ENCODE results near the gene TEX36. TPM values are rescaled to one million over a fixed set of nuclear protein-coding genes. Genes with fewer than 3 reads are reported as not detected.

TEX36 gene
- total and polyA plus RNA-seq, 2 of the 13 experiments (the other 11 are each of a cell fraction or from before 2014, with no cell fraction given): not detected

DNA sequence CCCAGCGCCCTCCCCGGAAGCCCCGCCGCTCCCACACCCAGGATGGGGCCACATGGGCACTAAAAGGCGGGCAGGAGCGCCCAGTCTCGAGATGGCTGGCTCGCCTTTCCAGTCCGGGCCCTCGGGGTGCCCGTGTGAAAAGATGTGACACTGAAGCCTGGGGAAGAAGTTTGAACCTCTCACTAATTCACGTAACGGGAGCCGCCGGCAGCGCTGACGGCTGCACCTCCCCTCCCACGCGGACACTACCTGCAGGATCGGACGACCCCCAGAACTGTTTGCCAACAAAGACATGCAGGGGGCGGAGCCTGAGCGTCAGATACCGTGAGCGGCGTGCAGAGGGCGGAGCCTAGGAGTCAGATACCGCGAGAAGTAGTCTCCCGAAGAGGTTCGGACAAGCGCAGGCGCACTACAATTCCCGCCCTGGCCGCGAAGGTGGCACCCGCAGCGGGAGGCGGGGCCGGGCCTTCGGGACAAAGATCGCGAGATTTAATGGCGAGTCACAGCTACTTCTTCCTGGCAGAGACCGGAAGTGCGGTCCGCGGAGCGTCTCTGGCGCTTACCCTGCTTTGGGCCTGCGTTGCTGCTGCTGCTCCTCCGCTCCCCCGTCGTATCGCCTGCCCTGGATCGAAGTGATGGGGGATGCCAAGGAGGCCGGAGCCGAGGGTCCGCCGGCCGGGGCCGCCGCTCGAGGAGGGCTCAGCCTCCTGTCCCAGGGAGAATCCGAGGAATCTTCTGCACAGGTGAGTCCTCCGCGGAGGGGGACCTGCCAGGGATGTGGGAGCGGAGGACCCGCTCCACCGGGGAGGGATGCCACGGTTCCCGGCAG lies 36.4 kb upstream of the TEX36 start, which contains the start of gene EDRF1:
Gene EDRF1 (plus strand): TSS at position 537 of the 829 bp plus-strand sequence. CDS start 99 bp downstream, at position 636.
- FAIRE-seq: peak; percentile 90
- peak within 1 kb of the TSS; percentile 90 for H3K9ac ChIP-seq (ENCODE audit: insufficient read depth, low read depth, low read length)
- TF ChIP-seq FOXA1 (IDR thresholded peaks at IDR 0.05) (no peak), FOXA1 (CRISPR knock-in tag; IDR thresholded peaks at IDR 0.05) (0 out of 2 replicates have a peak, but pooled peaks have one; percentile 6), MTA3 (CRISPR knock-in tag; IDR thresholded peaks at IDR 0.05) (no peak), RFXAP (CRISPR knock-in tag; IDR thresholded peaks at IDR 0.05; ENCODE audit: borderline replicate concordance) (peak; percentile 54; the same call in 1 of the 2 replicates), ZNF598 (CRISPR knock-in tag; IDR thresholded peaks at IDR 0.05; ENCODE audit: borderline replicate concordance) (peak; percentile 85), CREM (IDR thresholded peaks at IDR 0.05) (peak; percentile 64), CREM (CRISPR knock-in tag; IDR thresholded peaks at IDR 0.05) (no peak), FOXO4 (CRISPR knock-in tag; conservative IDR thresholded peaks at IDR 0.05) (no peak), ZNF446 (CRISPR knock-in tag; IDR thresholded peaks at IDR 0.05) (peak; percentile 92; the same call in 1 of the 2 replicates), ZNF678 (CRISPR knock-in tag; IDR thresholded peaks at IDR 0.05) (peak; percentile 66; the same call in 1 of the 2 replicates), FOXC1 (CRISPR knock-in tag; IDR thresholded peaks at IDR 0.05; ENCODE audit: borderline replicate concordance) (peak; percentile 41), AKAP8 (CRISPR knock-in tag; IDR thresholded peaks at IDR 0.05) (no peak), POLR2A (IDR thresholded peaks at IDR 0.05; ENCODE audit: insufficient read depth in 1 of 2, low read depth in 2 of 2, low read length in 2 of 2) (peak; percentile 95 to 96), STAT6 (CRISPR knock-in tag; IDR thresholded peaks at IDR 0.05; ENCODE audit: borderline replicate concordance) (peak; percentile 75; the same call in 1 of the 2 replicates), ZNF605 (CRISPR knock-in tag; IDR thresholded peaks at IDR 0.05) (peak; percentile 86), NKX3-1 (CRISPR knock-in tag; IDR thresholded peaks at IDR 0.05) (peak; percentile 50; the same call in 1 of the 2 replicates), TBP (CRISPR knock-in tag; IDR thresholded peaks at IDR 0.05) (0 out of 2 replicates have a peak, but pooled peaks have one; percentile 37), CCAR2 (optimal IDR thresholded peaks at IDR 0.05; ENCODE audit: low read depth, low read length) (no peak), ZNF563 (CRISPR knock-in tag; IDR thresholded peaks at IDR 0.05) (peak; percentile 97), MTF2 (CRISPR knock-in tag; IDR thresholded peaks at IDR 0.05; ENCODE audit: borderline replicate concordance) (no peak)
- TF ChIP-seq, protein P1, sequence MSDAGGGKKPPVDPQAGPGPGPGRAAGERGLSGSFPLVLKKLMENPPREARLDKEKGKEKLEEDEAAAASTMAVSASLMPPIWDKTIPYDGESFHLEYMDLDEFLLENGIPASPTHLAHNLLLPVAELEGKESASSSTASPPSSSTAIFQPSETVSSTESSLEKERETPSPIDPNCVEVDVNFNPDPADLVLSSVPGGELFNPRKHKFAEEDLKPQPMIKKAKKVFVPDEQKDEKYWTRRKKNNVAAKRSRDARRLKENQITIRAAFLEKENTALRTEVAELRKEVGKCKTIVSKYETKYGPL (CRISPR knock-in tag; IDR thresholded peaks at IDR 0.05): no peak

More for the DNA sequence above, 36.4 kb upstream of the TEX36 start, which contains the start of gene EDRF1:
- no peaks in the 10 kb centered on the region for H4K20me1 ChIP-seq (ENCODE audit: insufficient read depth, low read length)
- peaks cover 25% of the 10 kb centered on the region for H3K4me1 ChIP-seq (ENCODE audit: insufficient read depth, low read length)
- intact Hi-C loops (cut with micrococcal nuclease; ENCODE audit: unreplicated experiment): no loop called here
- ChIA-PET CTCF (ENCODE audit: low intra/inter-chr PET ratio, low total read pairs) (no interaction called here), POLR2A (interaction anchor here (0.6 to 1.0 kb wide), 6 partner anchors 11 to 107 kb away, joined by 3 to 11 read pairs (median 3); no protein-coding TSS in a partner anchor)
- peak within 1 kb of the TSS; percentile 78 for H3K4me2 ChIP-seq (ENCODE audit: low read depth, low read length)
- peak within 1 kb of the TSS; percentile 29 for H2AFZ ChIP-seq (ENCODE audit: low read length)
- H3K36me3 ChIP-seq (replicated peaks in 1 of 2; ENCODE audit: control insufficient read depth in 1 of 2, insufficient read depth in 2 of 2, low read length in 2 of 2): peaks cover 2 to 29% of the 10 kb centered on the region in 2 experiments
- DNase-seq (ENCODE audit: low spot score) (peak; percentile 97), ATAC-seq (peak; percentile 94)
- BruUV-seq (replicated peaks): no TSS peak
- H3K4me3 ChIP-seq (replicated peaks in 1 of 3; ENCODE audit: insufficient read depth in 1 of 3, low read depth in 2 of 3, low read length in 3 of 3): peak within 1 kb of the TSS; percentile 76 to 92 (median 87)
- H3K27ac ChIP-seq (ENCODE audit: extremely low read length, insufficient read depth, low read length): peak within 1 kb of the TSS; percentile 78
- H3K79me2 ChIP-seq (ENCODE audit: insufficient read depth, low read length): peaks cover 19% of the 10 kb centered on the region
- no peaks in the 10 kb centered on the region; a peak in 1 of 5 replicates for H3K27me3 ChIP-seq (ENCODE audit: control insufficient read depth in 1 of 2, insufficient read depth in 2 of 2, low read length in 2 of 2)
- H3K9me3 ChIP-seq (ENCODE audit: low read length): no peaks in the 10 kb centered on the region
- 2% methylated on average over 11 of the region's 72 CpGs for WGBS (ENCODE audit: low lambda C conversion rate)
- in situ Hi-C loops (cut with HindIII; ENCODE audit: extremely low pct_ligation_motif_present, low pct_unique_long_range_greater_than_20kb): no loop called here

Data from HepG2 (cell line).